RWPE2 (cell line): ENCODE measurements around the gene MYO1G.
A peak's percentile ranks its signal among the peaks of the same experiment; 100 is the strongest.

Experiments
- ATAC-seq: fragments of 200-7000 bp; cut with Tn5 transposase; 3 replicates; pipeline ENCODE4 v1.9.1; 2021; ENCODE audit warnings: low read depth
- DNase-seq: peaks from one replicate; pipeline ENCODE4 v3.0.0-alpha.2; 2020; ENCODE audit warnings: low spot score
- H3K27ac ChIP-seq: fragments of 450-650 bp; 2 replicates; pipeline ENCODE4 v1.5.1; 2017; ENCODE audit warnings: mild to moderate bottlenecking; ENCODE audit not compliant: poor library complexity, severe bottlenecking
- H3K27me3 ChIP-seq: fragments of 250-450 bp; sonication (Bioruptor Pico); 2 replicates; pipeline ENCODE4 v1.5.1; 2021; ENCODE audit warnings: mild to moderate bottlenecking, moderate library complexity; ENCODE audit not compliant: insufficient read depth, poor library complexity, severe bottlenecking
- H3K36me3 ChIP-seq: fragments of 250-450 bp; sonication (Bioruptor Pico); 2 replicates; pipeline ENCODE4 v1.5.1; 2020; ENCODE audit warnings: low read depth, mild to moderate bottlenecking, moderate library complexity
- H3K4me1 ChIP-seq: fragments of 250-450 bp; sonication (Bioruptor Pico); 2 replicates; pipeline ENCODE4 v1.5.1; 2021; ENCODE audit warnings: mild to moderate bottlenecking, moderate library complexity; ENCODE audit not compliant: insufficient read depth, poor library complexity, severe bottlenecking
- H3K4me3 ChIP-seq: fragments of 250-450 bp; sonication (Bioruptor Pico); 2 replicates; pipeline ENCODE4 v1.5.1; 2021; ENCODE audit warnings: mild to moderate bottlenecking, moderate library complexity; ENCODE audit not compliant: severe bottlenecking
- H3K9me3 ChIP-seq: fragments of 250-450 bp; sonication (Bioruptor Pico); 2 replicates; pipeline ENCODE4 v1.5.1; 2021; ENCODE audit warnings: mild to moderate bottlenecking, moderate library complexity; ENCODE audit not compliant: severe bottlenecking
- TF ChIP-seq, protein P1 (sequence below): fragments of 450-650 bp; IDR thresholded peaks from one replicate; pipeline ENCODE4 v1.5.1; 2017; ENCODE audit warnings: mild to moderate bottlenecking, moderate library complexity; ENCODE audit not compliant: poor library complexity, severe bottlenecking

MYO1G gene

DNA sequence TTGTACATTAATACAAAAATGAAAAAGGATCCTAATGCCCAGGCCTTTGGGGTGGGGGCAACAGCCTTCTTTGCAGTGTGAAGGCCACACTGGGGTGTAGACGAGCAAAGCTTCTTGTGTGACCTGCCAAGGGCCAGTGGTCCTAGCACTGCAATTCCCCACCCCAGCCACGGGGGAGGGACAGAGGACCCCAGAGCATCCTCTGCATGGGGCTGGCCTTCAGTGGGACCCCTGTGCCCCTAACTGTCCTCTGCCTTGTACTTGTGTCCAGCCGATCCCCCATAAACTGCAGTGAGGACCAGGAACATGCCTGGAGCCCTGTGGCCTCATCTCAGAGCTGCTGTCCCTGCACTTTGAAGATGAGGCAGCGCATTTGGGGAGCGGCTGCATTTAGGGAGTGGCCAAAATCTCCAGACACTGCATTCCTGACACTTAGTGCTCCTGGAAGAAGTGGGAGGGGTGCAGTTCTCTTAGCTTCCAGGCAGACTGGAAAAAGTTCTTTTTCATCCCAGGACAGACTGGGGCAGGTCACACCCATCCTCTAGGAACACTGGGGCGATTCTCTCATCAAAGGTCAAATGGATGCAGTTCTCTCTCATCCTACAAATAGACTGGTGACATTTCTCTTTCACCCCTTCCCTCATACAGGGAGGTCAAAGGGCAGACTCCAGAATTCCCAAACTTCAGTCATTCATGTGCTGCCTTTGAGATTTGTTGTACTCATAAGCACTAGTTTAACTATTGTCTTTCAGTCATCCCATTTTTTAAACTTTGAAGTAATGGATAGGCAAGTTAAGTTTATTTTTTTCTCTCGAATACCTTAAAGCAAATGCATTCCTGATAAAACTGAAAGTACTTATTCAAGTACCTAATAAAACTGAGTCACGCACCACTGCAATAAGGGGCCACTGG, 922 bp upstream of the MYO1G start:
- Histone ChIP-seq H3K27me3 (no peaks in the 10 kb centered on the region), H3K9me3 (no peaks in the 10 kb centered on the region), H3K36me3 (peaks cover 32% of the 10 kb centered on the region), H3K27ac (peak overlapping the region; percentile 63), H3K4me1 (peaks cover 15% of the 10 kb centered on the region), H3K4me3 (no peak overlapping the region)
- TF ChIP-seq, protein P1, sequence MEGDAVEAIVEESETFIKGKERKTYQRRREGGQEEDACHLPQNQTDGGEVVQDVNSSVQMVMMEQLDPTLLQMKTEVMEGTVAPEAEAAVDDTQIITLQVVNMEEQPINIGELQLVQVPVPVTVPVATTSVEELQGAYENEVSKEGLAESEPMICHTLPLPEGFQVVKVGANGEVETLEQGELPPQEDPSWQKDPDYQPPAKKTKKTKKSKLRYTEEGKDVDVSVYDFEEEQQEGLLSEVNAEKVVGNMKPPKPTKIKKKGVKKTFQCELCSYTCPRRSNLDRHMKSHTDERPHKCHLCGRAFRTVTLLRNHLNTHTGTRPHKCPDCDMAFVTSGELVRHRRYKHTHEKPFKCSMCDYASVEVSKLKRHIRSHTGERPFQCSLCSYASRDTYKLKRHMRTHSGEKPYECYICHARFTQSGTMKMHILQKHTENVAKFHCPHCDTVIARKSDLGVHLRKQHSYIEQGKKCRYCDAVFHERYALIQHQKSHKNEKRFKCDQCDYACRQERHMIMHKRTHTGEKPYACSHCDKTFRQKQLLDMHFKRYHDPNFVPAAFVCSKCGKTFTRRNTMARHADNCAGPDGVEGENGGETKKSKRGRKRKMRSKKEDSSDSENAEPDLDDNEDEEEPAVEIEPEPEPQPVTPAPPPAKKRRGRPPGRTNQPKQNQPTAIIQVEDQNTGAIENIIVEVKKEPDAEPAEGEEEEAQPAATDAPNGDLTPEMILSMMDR, result no peak
- DNase-seq (no peak), ATAC-seq (peak; percentile 71)

DNA sequence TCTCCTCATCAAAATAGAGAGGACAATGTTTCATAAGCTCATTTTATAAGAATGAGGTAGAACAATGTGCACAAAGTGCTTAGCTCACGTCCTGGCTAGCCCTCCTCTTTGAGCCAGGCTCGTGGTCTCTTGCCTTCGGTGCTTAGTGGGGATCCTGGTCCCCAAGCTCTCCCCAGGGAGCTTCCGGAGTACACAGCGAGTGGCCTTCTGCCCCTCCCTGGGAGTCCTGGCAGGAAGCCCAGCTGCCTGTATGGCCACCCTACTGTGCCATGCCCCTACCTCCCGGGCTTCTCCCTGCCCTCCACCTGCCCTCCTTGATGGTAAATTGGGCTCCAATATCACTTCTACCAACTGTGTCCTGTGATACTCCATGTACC, 868 bp downstream of the MYO1G start:
- no peak overlapping the region for H3K4me3 ChIP-seq
- DNase-seq (no peak), ATAC-seq (no peak)
- peak overlapping the region; percentile 9 for H3K27ac ChIP-seq
- H3K4me1 ChIP-seq, result peaks cover 15% of the 10 kb centered on the region
- no peaks in the 10 kb centered on the region for H3K9me3 ChIP-seq
- TF ChIP-seq, protein P1, result no peak
- H3K27me3 ChIP-seq, result no peaks in the 10 kb centered on the region
- peaks cover 14% of the 10 kb centered on the region for H3K36me3 ChIP-seq

DNA sequence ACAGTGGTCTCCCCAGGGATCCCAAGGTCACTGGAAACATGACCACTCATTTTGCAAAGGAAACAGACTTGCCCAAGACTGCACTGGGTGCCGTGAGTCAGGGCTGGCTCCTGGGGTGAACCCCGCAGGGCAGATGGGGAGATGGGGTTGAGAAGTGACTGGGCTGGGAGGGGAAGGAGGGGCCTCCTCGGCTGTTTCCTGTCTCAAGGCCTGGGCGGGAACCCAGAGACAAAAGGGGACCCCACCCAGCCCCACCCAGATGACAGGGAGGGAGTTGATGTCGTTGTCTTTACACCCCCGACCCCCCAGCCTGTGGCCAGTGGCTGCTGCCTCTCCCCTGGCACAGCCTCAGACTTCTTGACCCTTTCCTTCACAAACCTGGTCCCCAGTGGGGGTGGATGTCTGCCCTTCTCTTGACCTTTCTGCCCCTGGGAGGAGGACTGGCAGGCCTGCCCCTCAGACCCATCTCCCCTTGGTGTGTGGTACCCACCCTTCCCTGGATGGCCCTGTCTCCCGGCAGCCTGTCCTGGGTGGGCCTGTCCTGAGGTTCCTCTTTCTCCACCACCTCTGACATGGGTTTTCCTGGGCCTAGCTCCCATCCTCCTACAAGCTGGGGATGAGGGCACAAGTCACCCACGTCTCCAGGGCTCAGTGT, 1.4 kb downstream of the MYO1G start:
- Histone ChIP-seq H3K27me3 (no peaks in the 10 kb centered on the region), H3K4me3 (no peak overlapping the region), H3K27ac (peak overlapping the region; percentile 9), H3K4me1 (peaks cover 15% of the 10 kb centered on the region), H3K9me3 (no peaks in the 10 kb centered on the region), H3K36me3 (peaks cover 9% of the 10 kb centered on the region)
- DNase-seq, result no peak
- TF ChIP-seq, protein P1, result no peak
- ATAC-seq, result 0 out of 3 replicates have a peak, but pooled peaks have one; percentile 21

DNA sequence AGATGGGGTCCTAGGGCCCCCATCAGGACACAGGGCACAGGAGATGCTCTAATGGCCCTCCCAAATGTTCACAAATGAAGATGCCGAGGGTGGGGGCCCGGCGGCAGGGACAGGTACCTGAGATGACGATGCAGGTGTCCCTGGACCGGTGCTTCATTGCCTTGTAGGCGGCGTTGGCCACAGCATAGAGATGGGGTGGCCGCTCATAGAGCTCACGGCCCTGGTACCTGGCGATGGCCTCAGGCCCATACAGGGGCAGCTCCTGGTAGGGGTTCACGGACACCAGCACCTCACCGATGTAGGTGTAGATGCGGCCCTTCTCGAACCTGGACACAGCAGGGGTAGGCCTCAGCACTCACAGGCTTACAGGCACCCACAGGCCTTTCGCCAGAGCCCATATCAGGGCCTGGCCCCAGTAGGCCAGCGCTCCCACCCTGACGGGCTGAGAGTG, 2.0 kb downstream of the MYO1G start:
- TF ChIP-seq, protein P1, result no peak
- H3K9me3 ChIP-seq, result no peaks in the 10 kb centered on the region
- H3K4me3 ChIP-seq, result no peak overlapping the region
- DNase-seq (no peak), ATAC-seq (no peak)
- peaks cover 15% of the 10 kb centered on the region for H3K4me1 ChIP-seq
- no peaks in the 10 kb centered on the region for H3K27me3 ChIP-seq
- H3K36me3 ChIP-seq, result peaks cover 3% of the 10 kb centered on the region; the same call in 1 of the 2 replicates
- peak overlapping the region; percentile 9 for H3K27ac ChIP-seq
